ENCODE data around the gene MVB12B.

Gene MVB12B

GRCh38 chr9:126494264-126494663 lies 167.6 kb downstream of the MVB12B start:
- DNase-seq (ENCODE audit: low spot score): no peak

GRCh38 chr9:126494746-126495145 lies 168.1 kb downstream of the MVB12B start:
- no peak for DNase-seq (ENCODE audit: low spot score)

- no peak for DNase-seq (ENCODE audit: low spot score)
Observed at GRCh38 chr9:126495411-126496180, 169.0 kb downstream of the MVB12B start.

- DNase-seq (ENCODE audit: low spot score): no peak
Observed at GRCh38 chr9:126496181-126496576, 169.6 kb downstream of the MVB12B start.

- DNase-seq (ENCODE audit: low spot score): no peak
Observed at GRCh38 chr9:126496781-126497659, 170.4 kb downstream of the MVB12B start.

- no peak for DNase-seq (ENCODE audit: low spot score)
Observed at GRCh38 chr9:126497660-126498275, 171.1 kb downstream of the MVB12B start.

GRCh38 chr9:126498331-126498730 lies 171.7 kb downstream of the MVB12B start:
- DNase-seq (ENCODE audit: low spot score): no peak

GRCh38 chr9:126499005-126499910 lies 172.6 kb downstream of the MVB12B start:
- DNase-seq (ENCODE audit: low spot score): peak; percentile 36

GRCh38 chr9:126499911-126500599 lies 173.4 kb downstream of the MVB12B start:
- no peak for DNase-seq (ENCODE audit: low spot score)

- DNase-seq (ENCODE audit: low spot score): peak; percentile 35
Observed at GRCh38 chr9:126500600-126501382, 174.2 kb downstream of the MVB12B start.

- no peak for DNase-seq (ENCODE audit: low spot score)
Observed at GRCh38 chr9:126501383-126502331, 175.0 kb downstream of the MVB12B start.

GRCh38 chr9:126502417-126503332 lies 176.0 kb downstream of the MVB12B start:
- DNase-seq (ENCODE audit: low spot score): no peak

- DNase-seq (ENCODE audit: low spot score): no peak
Observed at GRCh38 chr9:126503333-126504085, 176.9 kb downstream of the MVB12B start.

- DNase-seq (ENCODE audit: low spot score): no peak
Observed at GRCh38 chr9:126504086-126504976, 177.7 kb downstream of the MVB12B start.

- no peak for DNase-seq (ENCODE audit: low spot score)
Observed at GRCh38 chr9:126504977-126505455, 178.4 kb downstream of the MVB12B start.
